CD14-positive monocyte (primary cell): ENCODE data around the gene RGS16. TPM values are rescaled to one million over a fixed set of nuclear protein-coding genes. Genes with fewer than 3 reads are reported as not detected.

Experiments
- DNase-seq, 3 donors: peaks; one replicate each; pipeline ENCODE4 v3.0.0-alpha.2; 2011 to 2022
- H2AFZ ChIP-seq: 2 replicates; pipeline ENCODE4 v1.6.0; 2012; ENCODE audit warnings: mild to moderate bottlenecking, low read depth, low read length, inconsistent platforms; ENCODE audit not compliant: insufficient read depth, poor library complexity, severe bottlenecking
- H3K27ac ChIP-seq, 2 donors: 1 replicate in 1 of 2; 2 replicates in 1 of 2; pipeline ENCODE4 v1.5.1; 2012 to 2013; ENCODE audit warnings: low read length in 2 of 2, control low read depth in 1 of 2, inconsistent platforms in 1 of 2, low read depth in 1 of 2, mild to moderate bottlenecking in 1 of 2
- H3K27me3 ChIP-seq, 2 donors: one replicate each; pipeline versions ENCODE4 v1.6.0 to v1.6.1; 2011 to 2013; ENCODE audit warnings: low read length in 2 of 2; ENCODE audit not compliant: control insufficient read depth in 2 of 2, insufficient read depth in 2 of 2
- H3K36me3 ChIP-seq, 2 donors: replicated peaks in 1 of 2; 1 replicate in 1 of 2; 2 replicates in 1 of 2; pipeline versions ENCODE4 v1.5.1 to v1.6.1; 2012 to 2013; ENCODE audit warnings: low read length in 2 of 2, control low read depth in 1 of 2, inconsistent platforms in 1 of 2, mild to moderate bottlenecking in 1 of 2; ENCODE audit not compliant: insufficient read depth in 2 of 2, control insufficient read depth in 1 of 2
- H3K4me1 ChIP-seq, 2 donors: 1 replicate in 1 of 2; 2 replicates in 1 of 2; pipeline versions ENCODE4 v1.5.1 to v1.6.1; 2012 to 2013; ENCODE audit warnings: low read length in 2 of 2, control low read depth in 1 of 2, inconsistent platforms in 1 of 2, mild to moderate bottlenecking in 1 of 2, moderate library complexity in 1 of 2; ENCODE audit not compliant: insufficient read depth in 2 of 2, control insufficient read depth in 1 of 2
- H3K4me2 ChIP-seq: replicated peaks from 2 replicates; pipeline ENCODE3; 2012; ENCODE audit warnings: low read length, moderate library complexity, mild to moderate bottlenecking; ENCODE audit not compliant: poor library complexity, severe bottlenecking; ENCODE audit errors: extremely low read depth
- H3K4me3 ChIP-seq, 3 experiments: fragments of 200-600 bp in 1 of 3; sonication (generic) in 1 of 3; replicated peaks in 1 of 3; 1 replicate in 2 of 3; 2 replicates in 1 of 3; pipeline ENCODE4 v1.5.1; 2011 to 2013; ENCODE audit warnings: low read length in 3 of 3, mild to moderate bottlenecking in 3 of 3, control low read depth in 2 of 3, low read depth in 2 of 3, inconsistent platforms in 1 of 3, moderate library complexity in 1 of 3
- H3K79me2 ChIP-seq: 2 replicates; pipeline ENCODE4 v1.6.0; 2012; ENCODE audit warnings: mild to moderate bottlenecking, control low read depth, inconsistent platforms, low read length, moderate library complexity; ENCODE audit not compliant: insufficient read depth
- H3K9ac ChIP-seq: 2 replicates; pipeline ENCODE4 v1.6.0; 2017; ENCODE audit warnings: low read length, mild to moderate bottlenecking; ENCODE audit not compliant: insufficient read depth, poor library complexity, severe bottlenecking
- H3K9me3 ChIP-seq, 2 donors: replicated peaks in 1 of 2; 1 replicate in 1 of 2; 2 replicates in 1 of 2; pipeline versions ENCODE4 v1.5.1 to v1.6.1; 2012 to 2013; ENCODE audit warnings: low read length in 2 of 2, control low read depth in 1 of 2; ENCODE audit not compliant: control insufficient read depth in 1 of 2, insufficient read depth in 1 of 2
- H4K20me1 ChIP-seq: 2 replicates; pipeline ENCODE4 v1.6.0; 2012; ENCODE audit warnings: mild to moderate bottlenecking, low read length, control low read depth, moderate library complexity; ENCODE audit not compliant: insufficient read depth
- H3K27ac Mint-ChIP-seq, 7 donors: one replicate each; pipeline ENCODE4 v1.8.0; 2020; ENCODE audit warnings: mild to moderate bottlenecking in 7 of 7, mixed read lengths in 7 of 7, moderate library complexity in 6 of 7, inconsistent platforms in 2 of 7
- H3K27me3 Mint-ChIP-seq, 3 donors: one replicate each; pipeline ENCODE4 v1.8.0; 2021 to 2022; ENCODE audit warnings: low read depth in 3 of 3, mild to moderate bottlenecking in 3 of 3, mixed read lengths in 3 of 3, moderate library complexity in 3 of 3, inconsistent platforms in 1 of 3
- H3K36me3 Mint-ChIP-seq, 2 donors: one replicate each; pipeline ENCODE4 v1.8.0; 2020; ENCODE audit warnings: mixed read lengths in 2 of 2, inconsistent platforms in 1 of 2, mild to moderate bottlenecking in 1 of 2
- H3K4me1 Mint-ChIP-seq: one replicate; pipeline ENCODE4 v1.8.0; 2020; ENCODE audit warnings: mild to moderate bottlenecking, mixed read lengths
- H3K4me3 Mint-ChIP-seq, 2 donors: one replicate each; pipeline ENCODE4 v1.8.0; 2020; ENCODE audit warnings: mild to moderate bottlenecking in 2 of 2, mixed read lengths in 2 of 2, moderate library complexity in 1 of 2
- H3K9me3 Mint-ChIP-seq, 7 donors: one replicate each; pipeline ENCODE4 v1.8.0; 2020 to 2022; ENCODE audit warnings: mixed read lengths in 7 of 7, mild to moderate bottlenecking in 6 of 7, moderate library complexity in 6 of 7, inconsistent platforms in 2 of 7
- CTCF ChIP-seq: fragments of 200-600 bp; IDR thresholded peaks from one replicate; pipeline ENCODE4 v1.8.0; 2022; ENCODE audit warnings: antibody characterized with exemption, mild to moderate bottlenecking
- WGBS: methylation state at CpG from one replicate; pipeline ENCODE4 v1.1.5; 2013; ENCODE audit warnings: missing lambda C conversion rate; ENCODE audit not compliant: insufficient coverage; 5-methylcytosine and 5-hydroxymethylcytosine counted together
- intact Hi-C, 2 donors: fragments of 100-400 bp; cut with micrococcal nuclease; formaldehyde crosslinking; loops; one replicate each; pipeline versions ENCODE4 v1.15.0 to v1.15.1; 2023
- polyA plus RNA-seq, 3 donors: library from polyadenylated mRNA; depleted of rRNA in 1 of 3; unstranded in 2 of 3; stranded (reverse) in 1 of 3; fragments of 300-500 nt in 2 of 3; fragments of >200 nt in 1 of 3; fragmentation: Illumina TruSeq in 2 of 3; gene quantifications; 1 replicate in 2 of 3; 2 replicates in 1 of 3; pipeline ENCODE4 v1.2.3, GENCODE V29; 2012 to 2021

The RGS16 gene
- polyA plus RNA-seq, 3 donors, result 0.07 to 0.44 TPM; not detected in 1

GRCh38 chr1:182624577-182624976, 20.4 kb upstream of the RGS16 start:
- Mint-ChIP-seq H3K36me3 (no peaks in the 10 kb centered on the region), H3K4me3 (no peak overlapping the region), H3K9me3 (peaks cover 3 to 13% (median 8%) of the 10 kb centered on the region in 7 donors), H3K27me3 (peaks cover 6 to 9% (median 7%) of the 10 kb centered on the region in 3 donors), H3K4me1 (peaks cover 2% of the 10 kb centered on the region), H3K27ac (no peak overlapping the region)
- no peak for TF ChIP-seq CTCF
- no peaks in the 10 kb centered on the region for H3K79me2 ChIP-seq
- no peaks in the 10 kb centered on the region for H4K20me1 ChIP-seq
- H3K4me3 ChIP-seq, result no peak overlapping the region
- DNase-seq, result no peak
- no peaks in the 10 kb centered on the region for H3K27me3 ChIP-seq
- no peak overlapping the region for H3K9ac ChIP-seq
- H3K27ac ChIP-seq, result no peak overlapping the region
- H3K4me1 ChIP-seq, result no peaks in the 10 kb centered on the region
- peaks cover 0 to 5% of the 10 kb centered on the region in 2 donors for H3K9me3 ChIP-seq
- no peak overlapping the region for H3K4me2 ChIP-seq
- 0% methylated on average over 1 of the region's 1 CpG for WGBS
- intact Hi-C loops, result no loop called here
- H2AFZ ChIP-seq, result no peak overlapping the region
- H3K36me3 ChIP-seq, result no peaks in the 10 kb centered on the region

- Histone ChIP-seq H3K36me3 (no peaks in the 10 kb centered on the region), H3K4me1 (no peaks in the 10 kb centered on the region), H3K27ac (no peak overlapping the region), H3K9me3 (peaks cover 4 to 5% of the 10 kb centered on the region in 2 donors), H3K4me3 (no peak overlapping the region), H3K79me2 (no peaks in the 10 kb centered on the region), H3K27me3 (peaks cover 6 to 13% of the 10 kb centered on the region in 2 donors), H4K20me1 (no peaks in the 10 kb centered on the region), H3K9ac (no peak overlapping the region), H3K4me2 (no peak overlapping the region), H2AFZ (no peak overlapping the region)
- Mint-ChIP-seq H3K4me3 (no peak overlapping the region), H3K36me3 (no peaks in the 10 kb centered on the region), H3K9me3 (peaks cover 3 to 13% (median 8%) of the 10 kb centered on the region in 7 donors), H3K27ac (peak overlapping the region in 1 of 7 donors; percentile 24), H3K27me3 (peaks cover 14 to 21% (median 20%) of the 10 kb centered on the region in 3 donors), H3K4me1 (no peaks in the 10 kb centered on the region)
- DNase-seq, result no peak
- no peak for TF ChIP-seq CTCF
- 80% methylated on average over 6 of the region's 6 CpGs for whole genome bisulfite sequencing
- intact Hi-C loops, result no loop called here
These were observed 18.8 kb upstream of the RGS16 start for GRCh38 chr1:182622901-182623528.
